ENCODE measurements around the gene PRCD.
"Not testable (repeated sequence)": the region's sequence is repeated elsewhere in the genome, so short reads cannot be mapped to it uniquely, and the experiment has no call there.

Gene PRCD

DNA sequence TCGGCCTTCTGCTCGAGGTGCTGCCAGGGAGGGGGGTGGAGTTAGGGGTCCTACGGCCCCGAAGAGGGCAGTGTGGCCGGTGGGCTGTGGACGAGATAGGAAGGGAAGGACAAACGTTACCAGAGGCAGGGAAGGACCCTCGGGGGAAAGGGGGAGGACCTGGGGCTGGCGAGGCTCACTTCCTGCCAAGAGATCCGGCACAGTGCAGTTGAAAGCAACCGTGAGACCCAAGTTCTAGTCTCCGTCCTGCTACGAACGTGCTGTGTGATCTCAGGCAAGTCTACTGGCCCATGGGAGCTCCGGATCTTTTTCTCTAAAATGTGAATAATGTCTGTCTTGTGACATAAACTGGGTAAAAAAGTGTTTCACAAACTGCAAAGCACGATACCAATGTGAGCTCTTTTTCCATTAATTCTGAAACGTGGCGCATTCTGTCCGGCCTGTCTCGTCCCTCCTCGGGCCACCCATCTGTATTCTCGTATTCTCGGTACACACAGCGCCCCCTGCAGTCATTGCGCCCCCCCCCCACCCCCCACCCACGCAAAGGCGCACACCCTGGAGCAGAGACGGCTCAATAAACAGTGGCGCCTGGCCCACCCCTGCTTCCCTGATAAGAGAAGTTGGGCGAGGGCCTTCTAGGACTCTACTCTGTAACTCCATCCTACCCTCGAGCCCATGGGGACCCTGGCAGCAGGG lies 11.2 kb upstream of the PRCD start:
- no peak for DNase-seq

DNA sequence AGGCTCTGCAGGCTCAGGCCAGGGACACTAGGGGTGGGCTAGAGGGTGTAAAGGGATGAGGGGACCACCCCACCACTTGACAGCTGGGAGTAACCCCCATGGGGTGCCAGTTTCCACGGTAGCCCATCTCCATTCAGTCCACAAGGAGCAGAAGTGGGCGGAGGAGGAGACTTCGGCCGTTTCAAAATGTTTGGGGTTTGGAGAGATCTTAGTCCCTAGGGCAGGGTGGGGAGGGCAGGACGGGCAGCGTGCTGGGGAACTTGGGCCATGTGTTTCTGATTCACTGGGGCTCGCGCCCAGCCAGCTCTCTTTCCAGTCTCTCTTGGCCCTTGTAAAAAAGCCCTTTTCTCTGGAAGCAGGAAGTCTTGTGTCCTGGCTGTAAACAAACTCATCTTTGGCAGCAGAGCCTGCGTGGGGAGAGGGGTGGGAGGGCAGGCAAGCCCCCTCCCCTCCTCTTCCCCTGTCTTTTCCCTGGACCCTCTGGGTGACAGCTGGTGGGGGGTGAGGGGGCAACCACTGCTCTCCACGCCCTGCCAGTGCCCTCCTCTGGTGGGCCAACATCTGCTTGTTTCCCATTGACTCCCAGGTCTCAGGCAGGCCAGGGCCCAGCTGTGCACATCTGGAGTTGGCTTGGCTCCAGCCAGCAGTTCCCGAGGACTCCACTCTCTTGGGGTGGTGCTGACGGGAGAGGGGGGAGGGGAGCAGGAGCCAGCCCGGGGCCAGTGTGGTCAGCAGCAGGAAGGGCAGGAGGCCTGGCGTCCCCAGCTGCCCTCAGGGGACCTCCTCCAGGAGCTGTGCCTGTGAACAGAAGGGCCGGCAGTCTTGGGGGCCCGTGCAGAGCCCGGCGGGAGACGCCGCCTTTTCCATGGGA lies 10.4 kb upstream of the PRCD start:
- no peak for DNase-seq

DNA sequence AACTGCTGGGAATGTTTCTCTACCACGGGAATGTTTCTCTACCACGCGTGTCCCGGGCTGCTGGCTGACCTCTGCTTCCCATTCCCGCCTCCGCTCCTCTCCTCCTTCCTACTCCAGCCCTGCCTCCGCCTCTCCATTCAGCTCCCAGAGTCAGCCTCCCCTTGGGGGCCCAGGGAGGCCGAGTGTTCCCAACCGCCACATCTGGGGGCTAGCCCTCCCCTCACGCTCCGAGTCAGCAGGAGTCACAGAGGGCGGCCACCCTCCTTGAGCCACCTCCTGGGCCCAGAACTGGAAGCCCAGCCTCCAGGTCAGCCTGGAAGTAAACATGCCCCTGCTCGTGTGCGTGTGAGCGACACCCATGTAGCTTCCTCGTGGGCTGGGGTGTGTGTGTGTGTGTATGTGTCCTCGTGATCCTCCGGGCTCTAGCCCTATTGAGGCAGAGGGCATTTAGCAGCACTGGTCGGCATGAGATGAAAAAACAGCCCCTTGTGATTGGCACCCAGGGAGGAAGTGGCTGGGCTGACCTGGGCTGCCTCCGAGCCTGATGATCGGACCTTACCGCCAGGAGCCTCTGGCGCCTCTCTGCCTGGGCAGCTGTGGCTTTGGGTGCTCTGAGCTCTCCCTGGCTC lies 9.6 kb upstream of the PRCD start:
- no peak for DNase-seq

DNA sequence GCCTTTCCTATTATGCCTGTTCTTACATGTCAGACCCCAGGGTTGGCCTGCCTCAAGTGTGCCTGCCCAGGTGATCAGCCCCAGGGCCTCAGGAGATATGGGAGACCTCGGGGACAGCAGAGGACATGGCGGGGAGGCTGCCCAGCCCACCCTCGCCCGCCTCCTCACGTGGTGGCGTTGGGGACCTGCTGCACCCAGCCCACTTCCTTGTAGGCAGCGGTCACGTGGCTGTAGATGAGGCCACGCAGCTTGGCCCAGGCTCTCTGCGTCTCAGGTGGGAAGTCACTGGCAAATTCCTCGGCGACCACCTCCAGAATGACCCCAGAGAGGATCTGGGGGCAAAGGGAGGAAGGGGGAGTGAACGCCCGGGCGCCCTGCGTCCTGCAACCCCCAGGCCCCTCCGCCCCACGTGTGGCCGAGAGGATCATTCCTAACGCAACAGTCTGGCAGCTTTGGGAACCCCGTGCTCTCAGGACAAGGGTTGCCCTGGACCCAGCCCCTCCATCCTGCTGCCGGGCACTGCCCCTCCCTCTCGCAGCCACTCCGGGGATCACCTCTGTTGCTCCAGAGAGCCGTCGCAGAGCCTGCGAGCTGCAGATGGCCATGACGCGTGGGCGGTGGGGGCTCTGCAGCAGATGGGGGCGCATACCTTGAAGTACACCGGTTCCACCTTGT lies 8.9 kb upstream of the PRCD start:
- no peak for DNase-seq

DNA sequence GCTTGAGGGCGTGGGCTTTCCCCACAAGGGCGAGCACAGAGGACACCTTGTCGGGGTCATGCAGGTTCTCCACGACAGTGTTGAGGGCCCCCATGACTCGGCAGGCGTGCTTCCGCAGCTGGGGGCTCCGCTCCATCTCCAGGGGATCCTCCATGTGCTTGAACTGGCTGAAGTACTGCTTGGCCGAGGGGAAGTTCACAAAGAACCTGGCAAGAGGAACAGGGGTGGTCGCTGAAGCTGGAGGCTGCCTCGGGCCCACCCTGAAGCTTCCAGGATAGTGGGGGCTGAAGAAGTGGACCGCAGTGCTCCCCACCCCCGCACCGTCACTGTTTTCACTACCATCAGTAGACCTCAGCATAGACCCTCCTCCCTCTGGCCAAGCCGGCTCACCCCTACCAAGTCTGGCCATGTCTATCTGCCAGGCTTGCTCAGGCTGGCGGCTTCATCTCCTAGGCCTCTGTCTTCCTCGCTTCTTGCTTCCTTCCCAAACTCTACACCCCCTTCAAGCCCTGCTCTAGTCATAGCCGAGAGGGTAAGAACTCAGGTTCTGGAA lies 8.3 kb upstream of the PRCD start:
- no peak for DNase-seq

DNA sequence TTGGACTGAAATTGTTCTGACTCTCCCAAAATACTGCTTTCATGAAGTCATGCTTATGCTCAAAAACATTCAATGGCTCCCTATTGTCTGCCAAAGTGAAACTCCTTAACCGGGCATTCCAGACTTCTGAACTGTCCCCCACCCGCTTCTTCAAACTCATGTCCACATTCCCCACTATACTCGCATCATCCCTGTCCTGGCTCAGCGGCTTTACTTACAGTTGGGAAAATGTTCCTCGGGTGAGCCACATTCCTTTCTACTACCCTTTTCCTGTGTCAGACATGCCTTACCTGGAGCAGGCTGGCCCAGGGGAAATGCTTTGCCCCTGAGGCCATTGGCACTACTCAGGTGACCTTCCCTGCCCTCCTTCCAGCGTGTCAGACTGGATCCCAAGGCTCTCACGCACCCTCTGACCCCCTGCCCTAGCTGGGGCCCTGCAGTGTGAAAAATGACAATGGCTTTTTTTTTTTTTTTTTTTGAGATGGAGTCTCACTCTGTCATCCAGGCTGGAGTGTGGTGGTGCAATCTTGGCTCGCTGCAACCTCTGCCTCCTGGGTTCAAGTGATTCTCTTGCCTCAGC lies 7.7 kb upstream of the PRCD start:
- DNase-seq: no peak

DNA sequence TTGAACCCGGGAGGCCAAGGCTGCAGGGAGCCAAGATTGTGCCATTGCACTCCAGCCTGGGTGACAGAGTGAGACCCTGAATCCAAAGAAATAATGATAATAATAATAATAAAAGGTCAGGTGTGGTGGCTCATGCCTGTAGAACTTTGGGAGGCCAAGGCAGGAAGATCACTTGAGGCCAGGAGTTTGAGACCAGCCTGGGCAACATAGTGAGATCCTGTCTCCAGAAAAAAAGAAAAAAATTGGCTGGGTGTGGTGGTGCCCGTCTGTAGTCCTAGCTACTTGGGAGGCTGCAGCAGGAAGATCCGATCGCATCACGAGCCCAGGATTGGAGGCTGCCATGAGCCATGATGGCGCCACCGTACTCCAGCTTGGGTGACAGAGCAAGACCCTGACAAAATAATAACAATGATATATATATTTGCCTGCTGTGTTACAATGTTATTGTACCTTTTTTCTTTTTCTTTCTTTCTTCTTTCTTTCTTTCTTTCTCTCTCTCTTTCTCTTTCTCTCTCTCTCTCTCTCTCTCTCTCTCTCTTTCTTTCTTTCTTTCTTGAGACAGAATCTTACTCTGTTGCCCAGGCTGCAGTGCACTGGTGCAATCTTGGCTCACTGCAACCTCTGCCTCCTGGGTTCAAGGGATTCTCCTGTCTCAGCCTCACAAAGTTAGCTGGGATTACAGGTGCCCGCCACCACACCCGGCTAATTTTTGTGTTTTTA lies 6.0 kb upstream of the PRCD start:
- DNase-seq: not testable (repeated sequence)

DNA sequence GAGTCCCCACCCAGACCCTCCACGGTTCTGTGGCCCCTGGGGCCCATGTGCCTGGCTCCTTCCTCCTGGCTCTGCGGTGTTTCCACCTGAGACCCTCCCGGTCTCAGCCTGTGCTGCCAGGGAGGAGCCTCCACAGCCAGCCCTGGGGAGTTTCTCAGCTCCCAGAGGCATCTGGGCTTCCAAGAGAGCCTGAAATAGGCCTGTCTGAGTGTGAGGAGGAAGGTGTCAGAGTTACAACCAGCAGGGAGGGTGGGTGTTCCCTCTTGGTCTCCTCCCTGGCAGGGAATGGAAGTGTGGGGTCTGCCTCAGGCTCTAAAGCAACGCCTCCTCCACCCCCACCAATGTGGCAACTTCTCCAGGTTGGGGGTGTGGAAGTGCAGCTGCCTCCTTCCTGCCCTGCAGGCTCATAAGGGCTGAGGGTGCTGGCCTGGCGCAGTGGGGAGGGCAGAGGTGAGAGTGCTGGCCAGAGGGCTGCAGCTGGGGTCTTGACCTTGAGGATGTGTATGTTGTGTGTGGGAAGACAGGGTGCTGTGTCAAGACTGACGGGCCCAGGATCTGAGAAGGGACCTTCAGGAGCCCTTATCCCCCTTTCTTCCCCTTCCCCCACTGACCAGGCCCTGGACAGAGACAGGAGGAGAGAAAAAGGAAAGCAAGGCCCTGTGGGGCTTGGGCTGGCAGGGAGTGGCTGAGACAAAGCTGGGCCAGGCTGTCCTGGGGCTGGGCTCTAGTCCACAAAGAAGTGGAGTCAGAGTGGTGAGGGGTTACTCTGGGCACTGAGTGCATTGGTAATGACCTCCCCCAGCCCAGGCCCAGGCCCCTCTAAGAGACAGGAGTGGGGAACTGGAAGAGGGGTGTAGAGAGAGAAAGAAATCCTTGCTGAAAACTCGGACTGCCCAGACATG lies 4.8 kb upstream of the PRCD start:
- DNase-seq: no peak

DNA sequence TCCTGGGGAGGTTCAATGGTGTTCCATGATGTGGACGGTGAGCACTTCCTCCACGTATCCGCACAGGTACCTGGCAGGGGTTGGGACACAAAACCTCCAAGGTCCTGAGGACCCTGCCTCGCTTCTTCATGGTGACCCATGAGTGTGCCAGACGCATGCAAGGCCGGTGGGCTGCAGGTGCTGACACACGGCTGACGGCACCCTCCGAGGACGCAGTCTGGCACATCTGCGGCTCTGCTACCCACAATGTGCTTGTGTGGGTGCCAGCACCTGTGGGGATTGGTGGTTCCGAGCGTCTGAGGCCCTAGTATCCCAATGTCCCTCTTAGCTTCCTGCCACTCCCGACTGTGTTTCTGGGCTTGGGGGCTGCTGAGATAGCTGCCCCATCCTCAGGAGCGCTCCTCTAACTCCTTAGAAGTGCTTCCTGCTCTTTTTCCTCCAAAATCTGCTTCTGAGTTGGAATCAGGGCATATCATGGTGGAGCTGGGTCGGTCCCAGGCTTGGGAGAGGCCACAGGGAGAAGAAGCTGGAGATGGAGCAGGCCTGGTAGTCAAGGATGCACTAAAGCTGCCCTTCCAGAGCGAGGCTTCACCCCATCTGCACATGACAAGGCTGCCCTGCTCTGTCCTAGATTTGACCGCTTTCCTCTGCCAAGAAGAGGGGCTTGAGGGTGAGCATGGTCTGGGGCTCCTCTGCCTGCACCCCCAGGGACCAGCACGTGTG lies 3.9 kb upstream of the PRCD start:
- no peak for DNase-seq

DNA sequence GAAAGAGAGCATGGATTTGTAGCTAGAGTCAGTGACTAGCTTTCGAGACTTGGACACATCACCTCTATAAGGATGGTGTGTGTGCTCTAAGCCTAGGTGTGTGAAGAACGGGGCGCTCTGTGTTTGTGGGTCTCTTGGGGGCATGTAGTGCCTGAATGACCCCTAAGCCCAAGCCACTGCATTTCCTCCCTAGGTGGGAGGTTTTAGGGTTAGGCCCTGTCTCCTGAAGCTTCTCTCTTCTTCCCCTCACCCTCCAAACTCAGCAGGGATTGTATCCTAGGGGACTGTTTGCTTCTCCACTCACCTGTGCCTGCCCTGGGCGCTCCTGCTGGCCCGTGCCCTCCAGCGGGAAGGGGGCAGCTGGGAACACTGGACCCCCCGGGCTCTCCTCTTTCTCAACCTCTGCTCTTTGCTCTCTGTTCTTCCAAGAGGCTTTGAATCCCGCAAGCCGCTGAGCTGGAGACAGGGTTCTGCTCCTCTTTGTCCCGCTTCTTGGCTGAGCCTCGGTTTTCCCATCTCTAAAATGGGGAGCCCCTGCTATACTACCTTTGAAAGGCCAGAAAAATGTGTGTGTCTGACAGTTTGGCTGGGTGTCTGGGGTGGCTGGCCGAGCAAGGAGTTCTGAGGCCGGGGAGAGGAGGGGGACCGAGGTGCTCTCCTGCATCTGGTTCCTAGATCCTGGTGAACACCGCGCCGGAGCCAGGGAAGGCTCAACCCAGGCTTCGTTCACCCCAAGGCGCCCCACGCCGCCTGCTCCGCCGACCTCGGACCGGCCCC lies 3.1 kb upstream of the PRCD start:
- no peak for DNase-seq

DNA sequence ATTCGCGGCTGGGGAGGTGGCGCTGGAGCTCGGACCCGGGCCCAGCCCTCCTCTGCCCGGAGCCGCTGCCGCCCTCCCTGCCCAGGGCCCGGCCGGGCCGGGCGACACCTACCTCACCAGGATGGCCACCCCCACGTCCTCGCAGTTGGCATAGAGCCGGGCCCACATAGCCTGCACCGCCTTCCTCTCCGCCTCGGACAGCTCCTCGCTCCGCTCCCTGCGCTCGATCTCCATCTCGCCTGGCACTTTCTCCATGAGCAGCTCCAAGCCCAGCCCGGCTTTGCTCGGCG lies 2.6 kb upstream of the PRCD start:
- DNase-seq: no peak

DNA sequence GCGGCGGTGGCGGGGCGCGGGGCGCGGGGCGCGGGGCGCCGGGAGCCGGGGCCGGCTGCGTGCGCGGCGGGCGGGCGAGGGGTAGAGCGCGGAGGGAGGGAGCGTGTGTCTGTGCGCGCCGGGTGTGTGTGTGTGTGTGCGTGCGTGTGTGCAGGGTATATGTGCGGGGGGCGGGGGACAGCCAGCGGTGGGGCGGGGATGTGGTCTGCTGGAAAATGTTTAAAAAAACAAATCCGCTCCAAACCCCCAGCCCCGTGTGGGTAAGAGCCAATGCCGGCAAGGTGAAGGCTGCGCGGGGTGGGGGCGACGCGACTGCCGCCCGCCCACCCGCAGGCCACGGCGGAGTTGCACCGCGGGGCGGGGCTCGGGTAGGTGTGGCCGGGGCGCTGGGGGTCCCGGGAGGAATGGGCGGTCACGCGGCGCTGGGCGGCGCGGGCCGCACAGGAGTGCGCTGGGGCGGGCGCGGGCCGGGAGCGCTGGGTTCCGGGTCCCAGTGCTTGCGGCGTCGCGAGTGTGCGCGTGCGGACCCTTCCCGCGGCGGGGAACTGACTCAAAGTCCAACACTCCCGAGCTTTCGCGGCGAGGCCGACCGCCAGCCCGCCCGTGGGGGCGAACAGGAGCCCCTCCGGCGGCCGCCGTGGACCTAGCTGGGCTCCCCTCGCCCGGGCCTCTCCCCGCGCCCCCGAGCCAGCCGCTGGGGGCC lies 2.1 kb upstream of the PRCD start, which contains the start of gene CYGB:
Gene CYGB (minus strand): TSS at position 132 of the 703 bp plus-strand sequence. CDS start 167 bp downstream, outside the sequence.
- DNase-seq: no peak

DNA sequence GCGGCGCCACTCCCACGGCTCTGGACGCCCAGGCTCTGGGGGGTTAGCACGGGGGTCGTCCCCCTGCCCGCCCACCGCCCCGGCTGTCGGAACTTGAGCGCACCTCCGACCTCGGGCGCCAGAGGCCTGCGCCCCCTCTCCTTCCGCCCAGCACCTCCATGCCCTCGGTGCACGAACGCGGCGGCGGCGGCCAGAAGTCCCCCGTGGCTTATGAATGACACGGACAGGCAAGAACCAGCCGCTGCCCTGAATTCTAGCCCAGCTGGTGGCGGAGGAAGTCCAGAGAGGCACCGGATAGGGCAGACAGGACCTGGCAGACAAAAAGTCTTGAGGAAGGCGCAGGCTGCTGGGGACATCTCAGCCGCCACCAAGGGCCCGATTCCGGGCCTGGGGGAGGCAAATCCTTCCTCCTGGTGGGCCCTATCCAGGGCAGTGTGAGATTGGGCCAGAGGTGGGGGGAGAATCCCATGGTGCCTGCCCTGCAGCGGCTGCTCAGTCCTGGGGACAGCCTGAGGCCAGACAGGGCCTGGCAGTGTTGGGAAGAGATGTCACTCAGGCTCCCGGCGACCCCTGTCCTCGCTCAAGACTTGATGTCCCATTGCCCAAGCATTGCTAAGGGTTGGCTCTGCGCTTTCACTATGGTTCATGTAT lies 1.4 kb upstream of the PRCD start:
- no peak for DNase-seq

DNA sequence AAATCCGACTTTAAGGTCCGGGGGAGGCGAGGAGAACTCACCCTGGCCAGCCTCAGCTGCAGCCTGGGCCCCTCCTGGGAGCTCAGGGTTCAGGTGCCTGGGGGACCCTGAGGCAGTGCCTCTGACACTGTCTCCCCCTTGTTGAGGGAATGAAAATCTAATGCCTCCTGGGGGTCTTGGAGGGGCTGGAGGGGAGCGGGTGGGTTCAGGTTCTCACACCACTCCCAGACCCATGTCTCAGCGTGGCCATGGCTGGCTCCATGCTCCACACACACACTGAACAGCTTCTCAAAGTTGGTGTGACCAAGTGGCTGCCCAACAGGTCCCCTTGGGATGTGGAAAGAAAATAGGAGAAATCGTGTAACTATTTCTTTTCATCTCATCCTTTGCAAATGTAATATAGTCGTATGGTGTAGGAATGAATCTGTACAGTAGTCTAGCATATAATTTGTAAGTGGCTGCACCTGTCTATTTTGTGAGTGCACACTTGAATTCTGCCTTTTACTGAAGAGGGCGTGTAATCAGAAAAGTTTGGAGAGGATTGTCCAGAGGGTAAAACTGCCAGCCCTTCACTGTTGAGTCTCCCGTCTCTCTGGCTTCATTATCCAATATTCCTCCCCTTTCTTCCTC lies 788 bp upstream of the PRCD start:
- DNase-seq: no peak

DNA sequence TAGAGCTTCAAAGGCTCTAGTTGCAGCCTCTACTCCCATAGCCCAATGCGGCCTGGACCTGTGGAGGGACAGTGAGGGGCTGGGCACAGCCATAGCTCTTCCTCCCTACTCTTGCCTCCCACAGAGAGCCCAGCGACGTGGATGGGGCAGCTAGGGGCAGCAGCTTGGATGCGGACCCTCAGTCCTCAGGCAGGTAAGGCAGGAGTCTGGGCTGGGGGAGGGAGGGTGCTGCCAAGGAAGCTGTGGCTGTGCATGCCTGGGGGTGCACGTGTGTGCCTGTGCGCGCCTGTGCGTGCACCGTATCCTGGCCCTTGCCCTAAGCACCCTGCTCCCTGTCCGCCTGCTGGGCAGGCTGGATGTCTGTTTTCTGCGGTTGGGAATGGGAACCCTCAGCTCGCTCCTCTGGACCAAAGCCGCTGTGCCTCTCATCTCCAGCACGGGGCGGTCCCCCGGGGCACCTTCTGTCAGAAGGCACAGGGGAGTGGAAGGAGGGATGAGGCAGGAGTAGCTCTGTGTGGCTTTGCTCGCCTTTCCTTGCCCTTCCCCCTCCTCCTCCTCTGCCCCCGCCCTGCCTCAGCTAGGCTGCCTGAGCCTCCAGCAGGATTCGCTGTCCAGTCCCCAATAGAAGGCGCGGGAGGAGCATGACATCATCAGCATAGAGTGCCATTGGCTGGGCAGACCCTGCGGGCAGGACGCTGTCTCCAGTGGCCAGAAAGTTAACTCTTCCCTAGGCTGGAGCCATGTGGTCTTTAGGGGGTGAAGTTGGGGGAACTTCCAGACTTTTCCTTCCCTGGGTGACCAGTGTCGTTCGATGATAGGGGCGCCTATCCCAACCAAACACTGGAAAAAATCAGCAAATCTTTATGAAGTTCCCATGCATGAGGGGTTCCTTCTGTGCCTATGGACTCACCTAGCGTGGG lies 797 bp downstream of the PRCD start:
- DNase-seq: no peak

DNA sequence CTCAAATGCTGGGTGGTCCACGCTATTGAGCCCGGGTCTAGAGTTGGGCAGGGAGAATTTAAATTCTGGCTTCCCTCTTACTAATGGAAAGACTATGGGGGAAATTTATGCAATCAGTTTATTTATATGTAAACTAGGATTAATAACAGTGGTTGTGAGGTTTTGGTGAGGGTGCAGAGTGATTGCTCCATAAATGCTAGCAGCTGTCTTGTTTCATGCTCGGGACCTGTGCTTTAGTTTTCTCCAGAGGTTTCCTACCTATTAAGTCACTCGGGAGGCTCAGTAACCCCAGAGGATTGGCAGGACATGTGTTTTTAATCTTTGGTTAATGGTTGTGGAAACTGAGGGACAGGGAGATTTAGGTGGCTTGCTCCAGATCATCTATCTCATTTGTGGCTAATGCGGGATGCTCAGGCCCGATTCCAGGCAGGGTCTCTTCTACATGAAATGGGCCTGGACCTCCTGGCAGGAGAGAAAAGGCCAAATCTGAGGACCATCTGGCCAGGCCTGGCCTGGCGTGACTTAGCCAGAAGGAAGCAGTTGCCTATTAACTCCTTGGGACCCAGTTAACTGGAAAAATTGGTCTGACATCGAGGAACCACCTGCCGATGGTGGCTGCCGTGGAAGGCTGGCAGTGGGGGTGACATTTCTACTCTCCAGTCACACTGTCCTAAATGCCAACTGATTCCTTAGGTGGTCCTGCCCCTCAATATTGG lies 2.1 kb downstream of the PRCD start:
- DNase-seq: no peak

Measured in effector CD4-positive, alpha-beta T cell (primary cell).